ENCODE results near the gene RASA3.
"Not testable (repeated sequence)": the region's sequence is repeated elsewhere in the genome, so short reads cannot be mapped to it uniquely, and the experiment has no call there.

RASA3 gene

DNA sequence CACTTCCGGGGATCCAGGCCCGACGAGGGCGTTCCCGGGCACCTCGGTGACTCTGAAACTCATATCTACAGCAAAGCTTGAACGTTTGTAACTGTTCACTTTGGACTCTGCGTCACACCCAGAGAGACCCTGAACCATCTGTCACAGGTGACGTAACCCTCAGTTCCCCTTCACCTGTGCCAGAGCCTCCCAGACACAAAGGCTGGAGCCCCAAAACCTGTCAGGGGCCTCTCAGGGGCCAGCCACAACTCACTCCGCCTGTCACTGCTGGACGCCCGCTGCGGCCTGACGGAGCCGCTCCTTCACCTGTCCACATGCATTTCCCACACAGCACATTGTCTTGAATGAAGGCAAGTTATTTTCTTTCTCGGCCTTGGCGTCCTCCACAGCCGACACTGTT is 8.0 kb downstream of the RASA3 start:
- no peak for DNase-seq

DNA sequence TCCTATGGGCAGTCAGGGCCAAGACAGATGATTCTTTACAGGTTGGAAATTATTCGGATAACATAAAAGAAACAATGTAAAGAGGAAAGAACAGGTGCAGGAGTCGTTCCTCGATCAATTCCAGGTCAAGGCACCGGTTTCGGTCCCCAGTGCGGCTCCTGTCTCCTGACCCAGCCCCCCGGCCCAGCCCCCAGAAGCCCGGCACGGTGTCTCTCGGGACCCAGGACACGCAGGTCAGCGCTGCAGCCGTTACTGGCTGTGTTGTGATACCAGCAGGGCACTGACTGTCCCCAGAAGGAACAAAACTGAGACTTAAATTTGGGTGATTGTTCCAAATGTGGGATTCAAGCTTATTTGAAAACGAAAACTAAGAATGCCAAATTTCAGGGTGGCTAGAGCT is 8.5 kb downstream of the RASA3 start:
- no peak for DNase-seq

DNA sequence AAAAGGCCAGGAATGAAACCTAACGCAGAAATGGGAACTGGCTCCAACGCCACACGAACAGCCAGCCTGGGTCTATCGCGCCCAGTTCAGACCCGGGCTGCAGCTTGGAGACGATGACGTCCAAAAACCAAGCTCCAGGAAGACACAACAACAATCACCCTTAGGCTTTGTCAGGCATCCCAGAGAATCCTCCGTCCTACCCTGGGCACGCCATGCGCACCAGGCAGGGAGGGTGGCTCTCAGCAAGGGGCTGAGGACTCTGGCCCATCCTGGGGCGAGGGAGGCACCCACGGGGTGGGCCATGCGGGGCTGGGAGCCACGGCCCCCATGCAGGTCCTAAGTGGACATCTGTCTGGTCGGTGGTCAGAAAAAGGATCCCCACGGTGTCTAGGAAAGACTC is 9.0 kb downstream of the RASA3 start:
- no peak for DNase-seq

DNA sequence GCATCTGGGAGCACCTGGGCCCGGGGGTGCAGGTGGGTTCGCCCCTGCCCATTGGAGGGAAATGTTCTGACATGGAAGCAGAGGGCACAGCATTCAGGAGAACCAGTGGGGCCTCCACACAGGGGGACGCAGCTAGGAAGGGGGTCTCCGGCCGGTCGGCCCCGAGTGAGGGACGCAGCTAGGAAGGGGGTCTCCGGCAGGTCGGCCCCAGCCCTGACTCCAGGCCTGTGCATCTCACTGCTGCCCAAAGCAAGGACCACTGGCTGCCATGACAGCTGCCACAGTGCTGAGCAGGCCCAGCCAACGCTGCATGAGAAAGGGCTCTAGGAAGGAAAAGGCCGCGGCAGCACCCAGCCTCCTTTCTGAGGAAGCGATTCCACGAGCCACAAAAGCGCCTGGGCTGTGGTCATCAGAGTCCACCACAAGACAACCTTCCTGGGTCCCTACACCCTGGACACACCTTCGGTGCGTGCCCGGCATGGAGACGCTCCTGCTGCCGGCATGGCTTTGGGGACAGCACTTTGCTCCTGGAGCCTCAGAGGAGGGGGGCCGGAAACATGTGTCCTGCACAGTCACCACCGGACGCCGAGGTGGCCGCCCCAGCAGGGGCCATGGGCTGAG is 9.7 kb downstream of the RASA3 start:
- no peak for DNase-seq

DNA sequence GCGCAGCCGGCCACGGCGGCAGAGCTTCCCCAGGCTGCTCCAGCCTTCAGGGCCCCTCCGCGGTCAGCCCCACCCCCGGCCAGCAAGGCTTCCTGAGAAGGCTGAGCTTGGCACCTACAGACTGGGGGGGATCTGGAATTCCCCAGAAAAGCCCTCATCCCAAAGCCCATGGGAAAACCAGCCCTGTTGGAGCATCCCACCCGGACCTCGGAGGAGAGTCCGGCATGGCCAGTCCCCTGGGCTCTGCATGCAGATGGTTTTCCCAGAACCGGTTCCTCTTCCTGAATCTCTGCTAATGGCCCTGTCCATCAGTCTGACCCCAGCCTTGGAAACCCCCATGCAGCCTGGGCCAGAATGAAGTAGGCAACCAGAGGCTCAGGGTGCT is 10.3 kb downstream of the RASA3 start:
- DNase-seq = no peak

DNA sequence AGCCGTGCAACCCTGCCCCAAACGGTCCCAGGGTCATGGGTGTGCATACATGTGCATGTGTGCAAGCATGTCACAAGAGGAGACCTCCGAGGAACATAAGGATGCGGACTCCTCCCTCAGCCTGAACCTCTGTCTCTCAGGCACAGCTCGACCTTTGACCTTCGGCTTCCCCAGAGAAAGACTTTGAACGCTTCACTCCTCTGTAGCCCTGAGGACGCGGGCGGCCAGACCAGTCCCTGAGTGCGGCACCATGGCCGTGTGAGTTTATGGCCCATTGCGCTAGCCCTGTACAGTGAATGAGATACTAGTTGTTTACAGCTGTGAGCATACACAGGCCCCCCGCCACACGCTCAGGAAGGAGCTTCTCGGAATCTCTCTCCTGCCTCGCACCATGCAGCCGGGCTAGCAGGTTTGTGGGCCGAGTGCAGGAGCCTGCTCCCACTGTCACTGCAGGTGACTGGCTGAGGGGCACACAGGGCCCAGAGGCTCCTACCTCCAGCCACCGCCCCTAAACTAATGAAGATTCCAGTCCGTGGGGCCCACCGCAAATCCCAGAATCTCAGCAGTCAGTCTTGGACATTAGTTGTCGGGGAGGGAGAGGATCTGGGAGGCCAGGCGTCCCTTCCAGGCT is 10.8 kb downstream of the RASA3 start:
- no peak for DNase-seq

DNA sequence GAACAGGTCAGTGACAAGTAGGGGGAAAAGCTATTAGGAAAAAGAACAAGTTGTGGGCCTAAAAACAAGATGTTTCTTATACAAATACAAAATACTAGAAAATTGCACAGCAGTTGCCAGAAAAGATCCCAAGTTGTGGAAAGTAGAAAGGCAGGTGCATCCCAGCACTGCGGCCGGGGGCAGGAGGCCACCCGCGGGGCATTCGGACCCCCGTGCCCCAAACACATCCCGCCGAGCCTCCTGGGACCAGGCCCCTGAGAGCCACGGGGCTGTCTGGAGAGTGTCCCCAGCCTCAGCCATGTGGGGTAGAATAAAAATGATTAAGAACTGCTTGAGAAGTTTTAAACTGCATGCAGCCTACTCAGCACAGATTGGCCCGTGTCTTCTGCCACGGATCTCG is 11.4 kb downstream of the RASA3 start:
- no peak for DNase-seq

DNA sequence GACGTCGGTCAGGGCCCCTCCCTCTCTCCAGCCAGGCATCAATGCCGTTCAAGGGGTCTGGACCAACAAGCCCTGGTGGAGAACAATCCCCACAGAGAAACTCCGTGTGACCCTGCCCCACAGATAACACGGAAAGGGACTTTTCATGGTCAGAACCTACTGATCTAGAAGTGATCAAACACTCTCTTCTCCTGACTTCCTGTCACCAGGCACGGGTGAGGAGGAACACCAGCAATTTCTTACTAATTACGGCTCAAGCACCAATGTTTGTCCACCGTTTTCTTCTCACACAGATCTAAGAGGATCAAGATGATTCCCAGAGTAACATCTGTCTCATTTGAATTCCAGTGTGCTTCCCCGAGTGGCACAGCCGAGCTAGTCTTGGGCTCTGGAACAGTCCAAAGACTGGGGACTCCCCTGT is 11.8 kb downstream of the RASA3 start:
- peak; percentile 16 for DNase-seq

DNA sequence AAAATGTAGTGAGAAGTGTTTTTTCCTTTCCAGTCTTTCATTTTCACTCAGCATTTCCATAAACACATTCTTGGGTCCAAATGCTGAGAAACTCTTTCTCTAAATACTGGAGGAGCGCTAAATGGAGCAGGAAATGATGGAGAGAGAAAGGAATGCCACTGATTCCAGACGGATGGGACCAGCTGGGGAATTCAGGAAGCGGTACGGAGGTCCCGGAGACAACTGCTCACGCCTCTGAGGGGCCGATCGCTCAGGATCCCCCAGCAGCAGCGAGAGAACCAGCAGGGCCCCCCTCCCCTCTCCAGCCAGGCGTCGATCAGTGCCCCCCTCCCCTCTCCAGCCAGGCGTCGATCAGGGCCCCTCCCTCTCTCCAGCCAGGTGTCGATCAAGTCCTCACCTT is 13.2 kb downstream of the RASA3 start:
- DNase-seq = no peak

DNA sequence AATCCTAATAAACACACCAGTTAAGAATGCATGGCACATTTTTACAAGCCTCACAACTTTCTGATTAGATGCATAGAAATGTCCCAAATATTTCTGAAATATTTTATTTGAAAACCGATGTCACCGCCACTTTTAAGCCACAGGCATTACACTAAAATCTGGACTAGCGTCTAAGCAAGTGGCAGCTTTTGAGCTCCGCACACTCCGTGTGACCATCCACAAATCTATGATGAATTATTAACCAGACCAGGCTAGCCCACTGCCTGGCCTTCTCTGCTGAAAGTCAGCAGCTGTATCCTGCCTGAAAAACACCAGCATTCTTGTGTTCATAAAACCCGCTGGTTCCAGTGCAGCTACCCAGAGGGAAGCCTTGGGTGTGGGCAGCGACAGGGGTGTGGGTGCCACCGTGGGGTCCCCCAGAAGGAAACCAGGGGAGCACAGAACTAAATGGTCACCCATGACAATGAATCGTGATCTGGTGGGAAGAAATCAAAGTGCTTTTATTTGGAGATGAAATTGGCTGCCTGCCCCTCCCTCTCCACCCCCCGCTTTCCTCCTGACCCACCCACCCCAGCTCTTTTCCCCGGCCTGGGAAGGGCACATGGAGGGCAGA is 13.8 kb downstream of the RASA3 start:
- no peak for DNase-seq

DNA sequence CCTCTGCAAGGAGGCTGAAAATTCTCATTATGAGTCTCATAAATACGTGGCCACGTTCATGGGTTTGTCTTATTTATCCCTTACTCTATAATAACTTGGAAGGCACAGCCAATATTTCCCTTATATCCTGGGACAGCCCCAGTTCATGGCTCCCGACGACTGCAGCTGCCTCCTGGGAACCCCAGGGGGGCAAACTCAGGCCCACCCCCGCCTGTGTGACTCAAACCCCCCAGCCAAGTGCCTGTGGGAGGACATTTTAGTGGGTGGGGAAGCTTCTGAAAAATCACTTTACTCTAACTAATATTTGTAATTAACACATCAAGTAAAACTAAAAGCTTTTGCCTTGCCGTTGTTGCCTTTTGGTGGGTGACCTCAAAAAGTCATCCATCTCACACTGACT is 14.3 kb downstream of the RASA3 start:
- DNase-seq = no peak

DNA sequence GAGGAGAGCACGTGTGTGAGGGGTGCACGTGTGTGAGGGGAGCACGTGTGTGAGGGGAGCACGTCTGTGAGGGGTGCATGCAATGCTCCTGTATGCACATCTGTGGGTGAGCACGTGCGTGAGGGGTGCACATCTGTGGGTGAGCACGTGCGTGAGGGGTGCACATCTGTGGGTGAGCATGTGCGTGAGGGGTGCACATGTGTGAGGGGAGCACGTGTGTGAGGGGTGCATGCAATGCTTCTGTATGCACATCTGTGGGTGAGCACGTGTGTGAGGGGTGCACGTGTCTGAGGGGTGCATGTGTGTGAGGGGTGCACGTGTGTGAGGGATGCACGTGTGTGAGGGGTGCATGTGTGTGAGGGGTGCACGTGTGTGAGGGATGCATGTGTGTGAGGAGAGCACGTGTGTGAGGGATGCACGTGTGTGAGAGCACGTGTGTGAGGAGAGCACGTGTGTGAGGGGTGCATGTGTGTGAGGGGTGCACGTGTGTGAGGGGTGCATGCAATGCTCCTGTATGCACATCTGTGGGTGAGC is 15.0 kb downstream of the RASA3 start:
- DNase-seq = not testable (repeated sequence)

DNA sequence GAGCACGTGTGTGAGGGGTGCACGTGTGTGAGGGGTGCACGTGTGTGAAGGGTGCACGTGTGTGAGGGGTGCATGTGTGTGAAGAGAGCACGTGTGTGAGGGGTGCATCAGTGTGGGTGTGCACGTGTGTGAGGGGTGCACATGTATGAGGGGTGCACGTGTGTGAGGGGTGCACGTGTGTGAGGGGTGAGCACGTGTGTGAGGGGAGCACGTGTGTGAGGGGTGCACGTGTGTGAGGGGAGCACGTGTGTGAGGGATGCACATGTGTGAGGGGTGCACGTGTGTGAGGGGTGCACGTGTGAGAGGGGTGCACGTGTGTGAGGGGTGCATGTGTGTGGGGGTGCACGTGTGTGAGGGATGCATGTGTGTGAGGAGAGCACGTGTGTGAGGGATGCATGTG is 15.7 kb downstream of the RASA3 start:
- no peak for DNase-seq

DNA sequence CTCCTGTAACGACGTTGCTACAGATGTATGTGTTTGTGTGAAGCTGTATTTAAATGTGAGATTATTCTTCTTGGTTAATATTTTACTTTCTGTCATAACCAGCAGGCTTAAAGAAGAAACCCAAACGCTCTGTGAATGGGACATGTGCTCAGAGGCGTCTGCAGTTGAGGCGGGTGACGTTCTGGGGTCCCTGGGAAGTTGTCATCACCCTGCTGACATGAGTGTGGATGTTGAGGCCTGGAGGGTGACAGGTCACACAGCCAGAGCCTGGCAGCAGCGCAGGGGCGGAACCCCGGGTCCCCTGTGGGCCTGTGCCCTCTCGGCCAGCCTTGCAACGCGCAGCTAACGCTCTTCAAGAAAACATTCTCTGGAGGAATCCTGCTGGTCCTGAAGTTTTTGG is 16.6 kb downstream of the RASA3 start:
- DNase-seq = no peak

DNA sequence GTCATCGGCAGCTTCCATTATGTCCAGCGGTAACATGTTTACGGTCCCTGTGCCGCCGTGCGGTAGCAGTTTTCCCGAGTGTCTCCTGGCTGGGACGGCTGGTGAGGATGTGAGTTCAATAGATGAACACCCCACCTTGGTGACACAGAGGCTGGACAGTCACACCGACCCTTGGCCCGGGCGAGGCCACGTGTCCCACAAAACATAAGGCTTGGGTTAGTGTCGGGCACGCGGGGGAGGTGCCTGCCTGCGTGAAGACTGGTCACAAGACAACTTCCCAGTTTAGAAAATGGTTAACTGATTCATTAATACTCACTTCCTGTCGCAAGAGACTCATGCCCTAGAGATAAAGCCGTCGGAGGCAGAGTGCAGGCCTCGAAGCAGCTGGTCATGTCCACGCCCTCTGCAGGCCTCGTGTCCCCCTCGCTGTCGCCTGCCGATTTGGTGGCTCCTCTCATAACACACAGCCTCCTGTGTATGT is 17.2 kb downstream of the RASA3 start:
- DNase-seq = no peak

DNA sequence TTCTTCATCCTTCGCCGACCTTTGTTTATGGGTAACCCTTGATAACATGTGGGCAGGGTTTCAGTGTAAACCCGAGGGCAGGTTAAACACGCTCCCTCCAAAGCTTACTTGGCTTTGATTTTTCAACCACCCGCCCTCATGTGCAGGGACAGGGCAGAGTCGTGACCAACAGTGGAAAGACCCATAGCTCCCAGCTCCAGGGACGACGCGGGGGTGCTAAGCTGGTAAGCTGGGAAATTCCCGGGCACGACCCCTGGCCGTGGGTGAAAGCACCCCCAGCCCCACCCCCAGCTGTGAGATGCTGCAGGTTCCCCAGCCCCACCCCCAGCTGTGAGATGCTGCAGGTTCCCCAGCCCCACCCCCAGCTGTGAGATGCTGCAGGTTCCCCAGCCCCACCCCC is 17.8 kb downstream of the RASA3 start:
- DNase-seq = not testable (repeated sequence)

DNA sequence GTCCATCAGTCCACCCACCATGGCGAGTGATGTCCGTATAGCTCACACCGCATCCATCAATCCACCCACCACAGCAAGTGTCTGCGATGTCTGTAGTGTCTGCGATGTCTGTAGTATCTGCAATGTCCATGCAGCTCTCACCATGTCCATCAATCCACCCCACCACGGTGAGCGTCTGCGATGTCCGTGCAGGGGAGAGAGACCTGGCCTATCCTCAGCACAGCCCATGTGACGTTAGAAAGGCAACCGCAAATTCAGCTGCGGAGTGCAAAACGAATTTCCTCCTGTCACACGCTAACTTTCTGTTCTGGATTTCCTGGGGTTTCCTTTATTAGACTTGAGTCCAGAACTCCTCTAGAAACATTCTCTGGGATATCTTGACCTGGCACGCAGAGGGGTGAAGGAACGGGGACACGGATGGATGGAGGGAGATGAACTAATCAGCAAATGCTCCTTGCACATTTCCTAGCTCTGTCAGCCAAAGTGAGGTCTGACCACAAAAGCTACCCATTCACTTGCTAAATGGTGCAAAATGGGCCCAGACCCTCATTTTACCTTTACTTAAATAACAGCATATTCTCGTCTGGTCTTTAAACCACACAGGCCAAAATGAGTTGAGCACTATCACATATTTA is 18.3 kb downstream of the RASA3 start:
- no peak for DNase-seq

DNA sequence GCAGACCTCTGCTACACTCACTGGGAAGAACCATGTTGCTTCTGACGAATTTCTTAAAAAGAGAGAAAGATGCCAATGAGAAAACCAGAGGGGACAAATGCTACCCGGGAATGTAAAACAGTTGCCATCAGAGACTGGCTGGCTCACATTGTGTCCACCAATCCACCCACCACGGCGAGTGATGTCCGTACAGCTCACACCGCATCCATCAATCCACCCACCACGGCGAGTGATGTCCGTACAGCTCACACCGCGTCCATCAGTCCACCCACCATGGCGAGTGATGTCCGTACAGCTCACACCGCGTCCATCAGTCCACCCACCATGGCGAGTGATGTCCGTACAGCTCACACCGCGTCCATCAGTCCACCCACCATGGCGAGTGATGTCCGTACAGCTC is 19.0 kb downstream of the RASA3 start:
- DNase-seq = not testable (repeated sequence)

DNA sequence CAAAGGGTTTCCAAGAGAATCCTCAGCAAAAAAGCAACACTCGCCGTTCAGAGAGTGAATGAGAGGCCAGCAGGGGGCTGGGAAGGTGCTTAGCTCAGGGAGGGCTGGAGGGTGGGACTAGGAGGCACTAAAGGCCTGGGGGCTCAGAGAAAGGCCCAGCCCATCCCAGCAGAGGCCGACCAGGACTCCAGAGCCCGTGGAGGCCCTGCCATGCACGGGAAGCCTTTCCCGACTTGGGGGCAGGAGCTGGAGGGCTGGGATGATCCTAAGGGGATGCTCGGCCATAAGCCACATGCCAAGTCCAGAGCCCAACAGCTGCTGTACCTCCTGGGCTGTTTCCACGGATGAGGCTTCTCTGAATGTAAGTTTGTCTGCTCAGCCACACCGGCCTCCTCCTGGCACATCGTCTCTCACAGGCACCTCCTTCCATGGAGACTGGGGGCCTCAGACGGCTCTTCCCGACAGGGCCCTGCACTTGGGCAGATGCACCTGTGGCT is 19.5 kb downstream of the RASA3 start:
- DNase-seq = no peak

DNA sequence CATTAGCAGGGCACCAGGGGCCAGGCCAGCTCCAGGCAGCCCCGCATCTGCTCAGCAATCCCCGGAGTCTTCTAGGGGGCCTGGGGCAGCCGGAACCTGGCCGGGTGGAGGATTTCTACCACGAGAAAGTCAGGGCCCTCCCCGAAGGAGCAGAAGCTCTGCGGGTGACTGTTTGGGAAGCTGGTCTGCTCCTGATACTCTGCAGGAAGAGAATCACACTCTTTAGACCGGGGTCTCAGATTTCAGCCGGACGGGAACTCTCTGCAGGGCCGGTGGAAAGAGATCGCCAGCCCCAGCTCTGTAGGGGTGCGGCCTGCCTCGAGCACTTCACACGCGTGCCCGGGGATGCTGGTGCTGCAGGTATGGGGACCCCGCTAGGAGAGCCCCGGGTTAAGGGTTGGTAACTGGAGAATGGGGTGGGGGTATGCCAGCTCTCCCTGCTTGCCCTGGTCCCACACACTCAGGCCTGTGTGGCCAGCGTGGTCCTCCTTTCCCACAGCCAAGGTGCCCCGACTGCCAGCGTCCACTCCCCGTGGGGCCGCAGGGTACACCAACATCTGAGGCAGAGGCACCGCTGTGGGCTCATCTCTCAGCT is 20.1 kb downstream of the RASA3 start:
- DNase-seq = no peak

DNA sequence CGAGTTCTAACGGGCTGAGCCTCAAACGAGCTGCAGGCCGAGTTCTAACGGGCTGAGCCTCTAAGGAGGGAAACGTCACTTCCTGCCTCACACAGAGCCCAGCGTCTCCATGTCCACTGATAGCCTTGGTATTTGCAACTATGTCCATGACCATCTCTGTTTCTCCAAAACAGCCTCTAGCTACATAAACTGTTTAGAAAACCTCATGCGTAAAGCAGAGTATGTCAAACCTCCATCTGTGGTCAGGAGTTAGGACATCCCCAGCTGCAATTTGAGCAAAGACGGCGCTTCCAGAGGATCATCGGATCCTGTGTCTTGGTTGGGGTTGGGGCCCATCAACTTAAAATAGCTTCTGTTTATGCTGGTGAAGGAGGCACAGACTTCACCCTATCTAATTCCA is 20.8 kb downstream of the RASA3 start:
- DNase-seq = no peak

DNA sequence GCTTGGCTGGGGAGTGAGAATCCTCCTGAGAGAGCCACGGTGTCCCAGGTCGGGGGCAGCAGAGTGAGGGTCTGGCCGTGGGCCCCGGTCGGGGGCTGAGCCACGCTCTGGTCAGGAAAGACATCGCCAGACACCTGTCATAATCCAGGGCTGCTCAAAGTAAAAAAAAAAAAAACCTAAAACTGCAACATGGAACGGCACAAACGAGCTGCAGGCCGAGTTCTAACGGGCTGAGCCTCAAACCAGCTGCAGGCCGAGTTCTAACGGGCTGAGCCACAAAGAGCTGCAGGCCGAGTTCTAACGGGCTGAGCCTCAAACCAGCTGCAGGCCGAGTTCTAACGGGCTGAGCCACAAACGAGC is 21.6 kb downstream of the RASA3 start:
- DNase-seq = not testable (repeated sequence)

DNA sequence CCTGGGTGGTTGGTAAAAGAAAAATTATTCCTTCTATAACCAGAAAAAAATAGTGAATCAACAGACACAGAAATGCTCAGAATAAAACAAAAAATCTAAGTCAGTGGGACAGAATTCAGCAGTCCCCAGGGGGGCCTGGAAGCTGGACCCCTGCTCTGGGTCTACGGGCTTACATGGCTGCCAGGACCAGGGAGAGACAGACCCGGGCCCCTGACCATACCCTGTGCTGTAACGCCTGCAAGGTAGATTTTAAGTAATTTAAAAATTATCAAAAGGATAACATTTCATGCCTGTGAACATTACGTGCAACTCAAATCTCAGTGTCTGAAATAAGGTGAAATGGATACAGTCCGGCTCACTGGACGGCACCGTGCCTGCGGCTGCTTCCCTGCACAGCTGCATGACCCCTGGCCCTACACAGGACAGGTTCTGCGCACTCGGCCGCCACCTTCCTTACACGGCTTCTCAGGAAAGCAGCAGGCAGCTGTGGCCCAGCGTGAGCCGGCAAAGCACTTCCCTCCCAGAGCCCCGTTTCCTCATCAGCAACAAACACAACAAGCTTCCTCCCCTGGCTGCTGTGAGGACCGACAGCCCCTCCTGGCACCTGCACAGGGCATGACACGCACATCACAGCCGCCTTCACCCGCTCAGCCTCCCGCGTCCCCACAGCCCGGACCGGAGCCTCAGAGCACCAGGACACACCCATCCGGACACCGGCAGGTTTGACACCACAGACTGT is 22.2 kb downstream of the RASA3 start:
- no peak for DNase-seq

All from NCI-H524 treated with DMSO at 0.1 percent for 48 hours (cell line).